SK-N-SH (cell line): ENCODE results near the gene MRPS18A.
A peak's percentile ranks its signal among the peaks of the same experiment; 100 is the strongest.

Source experiments
- CTCF ChIP-seq: fragments of 200-600 bp; sonication (generic); IDR thresholded peaks from 2 replicates; pipeline ENCODE4 v1.6.1; 2017; ENCODE audit warnings: antibody characterized with exemption, mild to moderate bottlenecking, moderate library complexity
- EP300 ChIP-seq, 2 experiments: IDR thresholded peaks; 2 replicates each; pipeline versions ENCODE4 v1.4.0 to v1.6.1; 2012; ENCODE audit warnings: borderline replicate concordance in 1 of 2, low read depth in 1 of 2, low read length in 1 of 2
- EZH2phosphoT487 ChIP-seq: fragments of 200-600 bp; sonication (generic); IDR thresholded peaks from 2 replicates; pipeline ENCODE4 v1.6.1; 2017; ENCODE audit warnings: low read depth, mixed run types, mild to moderate bottlenecking, antibody characterized with exemption, moderate library complexity, borderline replicate concordance
- FOXJ3 ChIP-seq: sonication (generic); formaldehyde crosslinking; IDR thresholded peaks from 2 replicates; pipeline ENCODE4 v1.5.1; 2020; ENCODE audit warnings: mild to moderate bottlenecking, missing genetic modification reagents
- GATA2 ChIP-seq: sonication (generic); formaldehyde crosslinking; IDR thresholded peaks from 2 replicates; pipeline ENCODE4 v1.5.0; 2020; ENCODE audit warnings: mild to moderate bottlenecking, missing genetic modification reagents
- MAX ChIP-seq: IDR thresholded peaks from 2 replicates; pipeline ENCODE4 v1.4.0; 2012; ENCODE audit warnings: low read depth
- MXI1 ChIP-seq: IDR thresholded peaks from 2 replicates; pipeline ENCODE4 v1.6.1; 2012; ENCODE audit warnings: mild to moderate bottlenecking, low read depth, low read length, improper control_type of control experiment
- POLR2AphosphoS5 ChIP-seq: IDR thresholded peaks from 2 replicates; pipeline ENCODE4 v1.6.1; 2012; ENCODE audit warnings: low read depth, low read length
- REST ChIP-seq: IDR thresholded peaks from 2 replicates; pipeline ENCODE4 v1.6.1; 2012; ENCODE audit warnings: mild to moderate bottlenecking, low read depth, low read length, moderate library complexity
- TAF1 ChIP-seq: IDR thresholded peaks from 2 replicates; pipeline ENCODE4 v1.6.1; 2012; ENCODE audit warnings: low read depth, mild to moderate bottlenecking, low read length, moderate library complexity, borderline replicate concordance
- USF1 ChIP-seq: IDR thresholded peaks from 2 replicates; pipeline ENCODE4 v1.4.0; 2012; ENCODE audit warnings: low read depth, borderline replicate concordance
- USF2 ChIP-seq: fragments of 150-350 bp; IDR thresholded peaks from 2 replicates; pipeline ENCODE4 v1.6.1; 2017; ENCODE audit warnings: antibody characterized with exemption, low read length, low read depth, borderline replicate concordance
- YY1 ChIP-seq: IDR thresholded peaks from 2 replicates; pipeline ENCODE4 v1.4.0; 2012; ENCODE audit warnings: low read depth, mild to moderate bottlenecking

GRCh38 chr6:43635387-43636307 lies 51.9 kb downstream of the MRPS18A start, which contains the start of gene MAD2L1BP:
- no peak for TF ChIP-seq CTCF
- peak; percentile 98 for TF ChIP-seq POLR2AphosphoS5
- TF ChIP-seq USF1 = 0 out of 2 replicates have a peak, but pooled peaks have one; percentile 15
- TF ChIP-seq USF2 = no peak; the same call in 1 of the 2 replicates
- TF ChIP-seq FOXJ3 (CRISPR knock-in tag) = no peak
- no peak for TF ChIP-seq EP300 (IDR thresholded peaks at IDR 0.05; ENCODE audit: borderline replicate concordance in 1 of 2, low read depth in 1 of 2, low read length in 1 of 2)
- no peak for TF ChIP-seq GATA2 (CRISPR knock-in tag)
- peak; percentile 89; the same call in 1 of the 2 replicates for TF ChIP-seq REST
- peak; percentile 90 for TF ChIP-seq YY1
- TF ChIP-seq EZH2phosphoT487 = no peak
- TF ChIP-seq MAX = peak; percentile 86
- TF ChIP-seq MXI1 = peak; percentile 67
- TF ChIP-seq TAF1 = peak; percentile 86
